Stimulated activated CD8-positive, alpha-beta memory T cell treated with anti-CD3 and anti-CD28 coated beads, Interleukin-15, amount 100 ng/mL, for 24 hours (primary cell): ENCODE measurements around the gene FLYWCH1.

Source experiments
- DNase-seq: peaks from one replicate; pipeline ENCODE4 v3.0.0-alpha.2; 2020; ENCODE audit warnings: low read depth

Gene FLYWCH1, protein sequence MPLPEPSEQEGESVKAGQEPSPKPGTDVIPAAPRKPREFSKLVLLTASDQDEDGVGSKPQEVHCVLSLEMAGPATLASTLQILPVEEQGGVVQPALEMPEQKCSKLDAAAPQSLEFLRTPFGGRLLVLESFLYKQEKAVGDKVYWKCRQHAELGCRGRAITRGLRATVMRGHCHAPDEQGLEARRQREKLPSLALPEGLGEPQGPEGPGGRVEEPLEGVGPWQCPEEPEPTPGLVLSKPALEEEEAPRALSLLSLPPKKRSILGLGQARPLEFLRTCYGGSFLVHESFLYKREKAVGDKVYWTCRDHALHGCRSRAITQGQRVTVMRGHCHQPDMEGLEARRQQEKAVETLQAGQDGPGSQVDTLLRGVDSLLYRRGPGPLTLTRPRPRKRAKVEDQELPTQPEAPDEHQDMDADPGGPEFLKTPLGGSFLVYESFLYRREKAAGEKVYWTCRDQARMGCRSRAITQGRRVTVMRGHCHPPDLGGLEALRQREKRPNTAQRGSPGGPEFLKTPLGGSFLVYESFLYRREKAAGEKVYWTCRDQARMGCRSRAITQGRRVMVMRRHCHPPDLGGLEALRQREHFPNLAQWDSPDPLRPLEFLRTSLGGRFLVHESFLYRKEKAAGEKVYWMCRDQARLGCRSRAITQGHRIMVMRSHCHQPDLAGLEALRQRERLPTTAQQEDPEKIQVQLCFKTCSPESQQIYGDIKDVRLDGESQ

DNA sequence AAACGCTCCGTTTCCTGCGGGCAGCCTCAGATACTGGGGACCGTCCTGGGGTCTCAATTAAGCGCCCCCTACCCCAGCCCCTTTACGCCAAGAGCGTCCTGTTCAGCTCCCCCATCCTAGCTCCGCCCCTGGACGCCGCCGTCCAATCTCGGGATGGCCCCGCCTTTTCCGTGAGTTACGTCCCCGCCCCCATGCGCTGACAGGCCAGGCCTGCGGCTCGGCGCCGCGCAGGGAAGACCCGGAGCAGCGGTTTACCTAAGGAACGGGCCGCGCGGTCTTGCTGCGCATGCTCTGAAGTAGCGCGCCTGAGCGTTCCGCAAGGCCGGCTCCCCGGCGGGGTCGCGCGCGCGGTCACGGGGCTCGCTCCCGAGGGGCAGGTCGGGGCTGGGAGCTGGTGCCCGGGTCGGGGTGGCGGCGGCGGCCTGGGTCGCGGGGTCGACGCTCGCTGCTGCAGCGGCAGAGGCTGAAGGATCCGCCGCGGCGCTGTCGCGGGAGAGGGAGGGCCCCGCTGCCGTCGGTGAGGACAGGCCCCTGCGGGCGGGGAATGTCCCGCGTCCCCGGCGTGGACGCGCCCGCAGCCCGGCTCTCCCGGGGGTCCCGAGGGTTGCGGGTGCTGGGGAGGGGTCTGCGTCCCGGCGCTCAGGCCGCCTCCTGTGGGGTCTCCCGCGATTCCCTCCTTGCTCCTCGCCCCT lies at the start of gene FLYWCH1:
TSS of gene FLYWCH1 (plus strand) at position 294 of the 692 bp plus-strand sequence. CDS start 17,755 bp downstream, outside the sequence.
- DNase-seq: peak; percentile 98

DNA sequence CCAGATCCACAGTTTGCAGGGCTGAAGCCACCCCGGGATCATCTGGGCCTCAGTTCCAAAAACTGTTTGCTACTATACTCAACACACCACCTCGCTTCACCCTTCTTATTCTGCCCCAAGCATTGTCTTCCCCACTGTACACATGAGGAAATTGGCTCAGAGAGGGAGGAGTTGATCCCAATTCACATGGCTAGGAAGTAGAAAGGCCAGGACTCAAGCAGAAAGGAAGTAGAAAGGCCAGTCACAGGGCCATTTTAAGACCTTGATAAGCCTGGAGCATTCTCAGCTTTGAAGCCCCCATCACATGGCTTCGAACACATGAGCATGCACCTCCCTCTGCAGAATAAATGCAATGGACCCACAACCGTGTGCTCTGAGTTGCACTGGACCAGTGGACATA lies 46.1 kb upstream of the FLYWCH1 start:
- DNase-seq: no peak

DNA sequence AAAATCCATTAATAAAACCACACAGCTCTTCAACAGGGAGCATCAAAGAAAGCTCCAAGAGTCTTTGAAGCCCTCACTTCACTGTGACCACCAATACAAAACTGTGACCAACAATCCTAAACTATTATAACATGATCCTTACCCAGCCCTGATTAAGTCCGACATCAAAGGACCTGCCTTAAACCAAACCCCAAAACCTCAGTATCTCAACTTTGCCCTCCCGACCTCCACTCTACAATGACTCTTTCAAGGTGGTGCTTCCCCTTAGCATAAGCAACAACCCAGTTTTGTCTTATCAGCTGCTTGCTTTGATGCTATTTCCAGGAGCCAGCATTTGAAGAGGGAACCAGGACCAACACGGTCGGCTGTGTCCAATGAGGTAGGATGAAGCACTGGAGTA lies 45.3 kb upstream of the FLYWCH1 start:
- no peak for DNase-seq

DNA sequence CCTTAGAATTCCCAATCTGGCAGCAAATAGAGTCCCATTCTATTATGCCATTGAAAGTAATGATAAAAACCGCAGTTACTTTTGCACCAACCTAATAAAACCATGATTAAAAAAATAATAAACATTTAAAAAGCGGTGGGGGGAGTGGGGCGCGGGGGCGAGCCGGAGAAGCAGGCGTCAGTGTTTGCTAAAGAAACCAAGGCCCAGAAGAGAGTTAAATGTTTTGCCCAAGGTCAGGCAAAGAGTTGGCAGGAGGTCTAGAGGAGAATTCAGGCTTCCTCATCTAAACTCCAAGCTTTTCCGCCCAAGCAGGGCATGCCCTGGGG lies 44.1 kb upstream of the FLYWCH1 start:
- DNase-seq: no peak

DNA sequence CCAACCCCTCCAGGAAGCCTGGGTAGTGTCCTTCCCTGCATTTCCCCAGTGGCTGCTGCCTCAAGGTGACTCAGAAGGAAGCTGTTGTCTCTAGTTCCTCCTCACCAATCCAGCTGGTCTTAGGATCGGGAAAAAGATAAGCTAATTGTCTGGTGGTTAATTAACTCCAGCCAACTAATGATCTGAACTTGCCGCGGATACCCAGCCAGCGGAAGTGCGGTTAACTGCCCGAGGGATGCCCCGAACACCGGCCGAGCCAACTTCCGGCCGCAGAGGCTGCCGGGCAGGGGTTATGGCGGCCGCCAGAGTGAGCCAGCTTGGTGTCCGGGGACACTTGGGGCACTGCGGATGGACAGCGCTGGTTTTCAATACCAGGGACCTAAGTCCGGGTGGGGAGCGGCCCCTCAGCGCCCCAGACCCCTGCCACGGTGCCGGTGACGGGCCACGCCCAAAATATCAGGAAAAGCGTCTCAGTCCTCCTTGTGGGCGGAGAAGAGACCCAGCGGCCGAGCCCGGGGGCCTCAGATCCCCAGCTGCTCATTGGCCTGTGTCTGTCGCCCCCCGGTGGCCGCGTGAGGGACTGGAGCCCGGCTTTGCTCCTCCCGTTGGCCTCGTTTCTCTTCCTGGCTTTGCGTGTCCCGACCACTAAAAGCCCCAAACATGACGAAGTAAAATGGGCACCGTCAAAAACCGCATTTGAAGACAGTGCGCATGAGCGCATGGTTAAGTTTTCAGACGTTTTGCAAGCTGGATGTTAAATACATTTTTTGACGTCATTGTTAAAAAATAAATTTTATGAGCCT lies 43.5 kb upstream of the FLYWCH1 start:
- peak; percentile 92 for DNase-seq

DNA sequence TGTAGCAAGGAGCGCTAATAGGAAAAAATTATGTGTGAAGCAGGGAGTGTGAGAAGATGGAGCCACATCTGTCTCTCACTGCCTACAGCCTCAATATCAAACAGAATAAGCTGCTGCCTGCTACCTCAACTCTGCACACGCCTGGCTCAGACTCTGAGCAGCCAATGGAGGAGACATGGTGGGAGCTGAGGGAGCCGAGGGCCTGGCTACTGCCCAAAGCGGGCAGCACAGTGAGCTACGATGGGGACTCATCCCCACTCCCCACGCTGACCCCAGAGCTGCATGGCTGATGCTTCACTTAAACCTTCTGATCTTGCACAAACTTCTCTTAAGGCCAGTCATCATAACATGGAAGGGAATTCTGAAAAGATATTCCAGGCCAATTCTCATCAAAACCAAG lies 39.8 kb upstream of the FLYWCH1 start:
- no peak for DNase-seq

DNA sequence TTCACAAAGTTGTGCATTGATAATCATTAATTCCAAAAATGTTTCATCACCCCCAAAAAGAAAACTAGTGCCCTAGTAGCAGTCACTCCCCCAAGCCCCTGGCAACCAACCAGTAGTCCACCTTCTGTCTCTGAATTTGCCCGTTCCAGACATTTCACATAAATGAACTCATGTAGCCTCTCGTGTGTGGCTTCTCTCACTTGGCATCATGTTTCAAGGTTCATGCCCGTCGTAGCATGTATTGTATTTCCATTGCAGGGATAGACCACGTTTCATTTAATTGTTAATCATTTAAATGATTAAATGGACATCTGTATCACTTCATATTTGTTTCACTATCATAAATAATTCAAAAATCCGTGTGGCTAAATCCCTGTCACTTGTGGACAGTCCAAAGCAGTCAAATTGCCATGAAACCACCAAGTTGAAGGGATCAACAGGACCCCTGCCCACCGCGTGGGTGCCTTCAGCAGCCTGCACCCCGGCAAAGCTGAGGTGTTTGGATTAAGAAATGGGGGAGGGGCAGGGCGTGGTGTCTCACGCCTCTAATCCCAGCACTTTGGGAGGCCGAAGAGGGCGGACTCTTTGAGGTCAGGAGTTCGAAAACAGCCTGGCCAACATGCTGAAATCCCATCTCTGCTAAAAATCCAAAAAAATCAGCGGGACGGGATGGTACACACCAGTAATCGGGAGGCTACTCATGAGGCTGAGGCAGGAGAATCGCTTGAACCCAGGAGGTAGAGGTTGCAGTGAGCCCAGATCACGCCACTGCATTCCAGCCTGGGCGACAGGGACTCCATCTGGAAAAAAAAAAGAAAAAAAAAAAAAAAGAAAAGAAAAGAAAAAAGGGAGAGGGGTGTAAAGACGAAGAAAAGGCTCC lies 37.5 kb upstream of the FLYWCH1 start:
- no peak for DNase-seq

DNA sequence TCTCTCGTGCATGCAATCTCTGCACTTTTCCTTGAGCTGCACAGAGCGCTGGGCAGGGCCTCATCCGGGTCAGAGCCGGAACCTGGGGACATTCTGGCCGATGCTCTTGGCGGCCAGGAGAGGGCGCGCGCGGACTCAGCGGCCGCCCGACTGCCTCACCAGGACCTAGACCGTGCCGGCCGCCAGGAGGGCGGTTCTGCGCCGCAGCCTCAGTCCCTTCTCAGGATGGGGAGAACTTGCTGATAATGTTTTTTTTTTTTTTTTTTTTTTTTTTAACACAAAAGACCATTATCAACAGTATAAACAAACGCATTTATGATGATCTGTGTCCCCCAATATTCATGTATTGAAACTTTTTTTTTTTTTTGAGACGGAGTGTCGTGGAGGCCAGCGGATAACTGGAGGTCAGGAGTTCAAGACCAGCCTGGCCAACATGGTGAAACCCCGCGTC lies 36.8 kb upstream of the FLYWCH1 start:
- peak; percentile 47 for DNase-seq

DNA sequence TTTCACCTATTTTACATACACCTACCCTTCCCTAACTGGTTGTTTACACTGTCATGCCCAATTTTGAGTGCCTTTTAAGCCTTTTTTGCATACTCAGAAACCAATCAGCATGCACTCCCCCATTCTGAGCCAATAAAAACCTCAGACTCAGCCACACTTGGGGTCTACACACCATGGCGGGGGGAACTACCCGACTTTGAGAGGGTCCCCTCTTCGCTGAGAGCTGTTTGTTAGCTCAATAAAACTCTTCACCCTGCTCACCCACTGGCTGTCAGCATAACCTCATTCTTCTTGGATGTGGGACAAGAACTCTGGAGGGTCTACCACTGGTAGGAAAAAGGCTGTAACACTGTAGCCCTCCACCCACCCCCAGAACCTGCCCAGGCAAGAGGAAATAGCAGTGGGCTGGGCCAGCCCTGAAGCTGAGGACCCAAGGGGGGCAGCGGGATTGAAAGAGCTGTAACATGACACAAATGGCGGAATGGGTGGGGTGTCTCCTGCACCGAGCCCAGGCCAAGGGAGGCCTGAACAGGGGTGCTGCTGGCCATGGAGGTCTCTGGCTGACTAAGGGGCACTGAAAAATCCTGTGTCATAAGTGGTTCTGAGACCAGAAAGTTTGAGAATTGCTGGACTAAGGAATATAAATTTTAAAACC lies 31.8 kb upstream of the FLYWCH1 start:
- DNase-seq: no peak

DNA sequence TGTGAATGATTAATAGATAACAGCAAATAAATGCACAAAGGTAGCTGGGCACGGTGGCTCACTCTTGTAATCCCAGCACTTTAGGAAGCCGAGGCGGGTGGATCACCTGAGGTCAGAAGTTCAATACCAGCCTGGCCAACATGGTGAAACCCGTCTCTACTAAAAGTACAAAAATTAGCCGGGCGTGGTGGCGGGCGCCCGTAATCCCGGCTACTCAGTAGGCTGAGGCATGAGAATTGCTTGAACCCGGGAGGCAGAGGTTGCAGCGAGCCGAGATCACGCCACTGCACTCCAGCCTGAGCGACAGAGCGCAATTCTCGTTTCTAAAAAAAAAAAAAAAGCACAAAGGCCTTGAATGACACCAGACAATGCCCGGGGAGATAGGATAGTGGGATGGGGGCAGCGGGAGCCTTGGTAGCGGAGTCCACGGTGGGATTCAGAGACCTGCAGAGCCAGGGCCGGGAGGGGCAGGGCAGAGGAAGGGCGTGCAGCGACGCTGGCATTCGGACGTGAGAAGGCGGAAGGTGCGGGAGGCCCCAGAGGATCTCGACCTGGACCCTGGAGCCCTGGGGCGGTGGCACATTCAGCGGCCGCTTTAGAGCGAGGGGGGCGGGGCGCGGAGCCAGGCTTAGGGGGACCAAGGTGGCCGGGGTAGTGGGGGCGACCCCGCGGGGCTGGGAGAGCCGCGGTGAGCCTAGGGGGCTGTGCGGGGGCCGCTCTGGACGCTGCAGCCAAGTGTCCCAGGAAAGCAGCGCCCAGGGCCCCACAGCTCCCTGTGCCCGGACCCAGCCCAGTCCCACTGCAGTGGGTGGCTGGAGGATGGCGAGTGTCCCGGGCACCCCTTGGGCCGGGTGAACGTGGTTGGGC lies 29.7 kb upstream of the FLYWCH1 start:
- peak; percentile 21 for DNase-seq

DNA sequence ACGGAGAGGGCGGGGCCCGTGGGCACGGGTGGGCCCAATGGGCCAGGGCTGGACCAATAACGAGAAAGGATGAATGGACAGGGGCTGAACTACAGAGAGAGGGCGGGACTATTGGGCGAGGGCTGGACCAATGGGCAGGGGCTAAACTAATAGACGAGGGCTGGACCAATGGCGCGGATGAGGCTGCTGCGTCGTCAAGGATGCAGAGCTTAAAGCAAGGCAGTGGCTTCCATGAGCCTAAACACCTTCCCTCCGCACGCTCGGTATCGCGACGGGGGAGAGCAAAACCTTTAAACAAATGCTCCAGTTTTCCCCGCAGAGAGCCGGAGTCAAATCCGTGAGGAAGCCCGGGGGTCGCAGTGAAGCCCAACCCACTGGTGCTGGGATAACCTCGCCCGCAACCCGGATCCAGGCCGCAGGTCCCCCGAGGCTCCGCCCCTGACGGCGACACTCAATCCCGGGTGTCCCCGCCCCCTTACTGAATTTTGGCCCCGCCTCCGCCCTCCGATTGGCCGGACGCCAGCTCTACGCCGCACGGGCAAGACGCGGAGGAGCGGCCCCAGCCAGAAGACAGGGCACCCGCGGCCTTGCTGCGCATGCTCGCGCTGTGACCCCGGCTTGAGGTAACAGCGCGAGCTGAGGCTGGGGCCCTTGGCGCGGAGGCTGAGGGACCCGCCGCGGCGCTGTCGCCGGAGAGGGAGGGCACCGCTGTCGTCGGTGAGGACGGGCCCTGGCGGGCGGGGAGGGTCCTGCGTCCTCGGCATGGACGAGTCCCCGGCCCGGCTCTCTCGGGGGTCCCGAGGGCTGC lies 28.9 kb upstream of the FLYWCH1 start, which contains the start of gene FLYWCH2:
TSS of gene FLYWCH2 (plus strand) at position 566 of the 808 bp plus-strand sequence. CDS start 13,235 bp downstream, outside the sequence.
- DNase-seq: peak; percentile 99

DNA sequence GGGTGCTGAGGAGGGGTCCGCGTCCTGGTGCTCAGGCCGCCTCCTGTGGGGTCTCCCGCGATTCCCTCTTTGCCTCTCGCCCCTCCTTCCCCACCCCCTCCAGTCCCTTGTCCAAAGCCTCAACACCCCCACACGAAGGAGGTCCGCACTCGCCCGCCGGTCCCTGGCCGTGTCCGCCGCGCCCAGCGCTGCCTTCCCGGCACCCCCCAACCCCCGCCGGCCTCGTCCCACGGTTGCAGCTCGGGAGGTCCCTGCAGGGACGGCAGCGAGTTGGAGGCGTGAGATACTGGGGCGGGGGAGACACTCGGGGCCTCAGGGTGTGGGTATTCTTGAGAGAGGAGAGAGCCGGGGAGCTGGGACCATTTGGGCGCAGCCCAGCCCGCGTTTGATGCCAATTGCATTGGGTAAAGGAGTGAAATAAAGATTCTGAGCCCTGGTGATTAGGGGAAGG lies 28.2 kb upstream of the FLYWCH1 start:
- DNase-seq: no peak

DNA sequence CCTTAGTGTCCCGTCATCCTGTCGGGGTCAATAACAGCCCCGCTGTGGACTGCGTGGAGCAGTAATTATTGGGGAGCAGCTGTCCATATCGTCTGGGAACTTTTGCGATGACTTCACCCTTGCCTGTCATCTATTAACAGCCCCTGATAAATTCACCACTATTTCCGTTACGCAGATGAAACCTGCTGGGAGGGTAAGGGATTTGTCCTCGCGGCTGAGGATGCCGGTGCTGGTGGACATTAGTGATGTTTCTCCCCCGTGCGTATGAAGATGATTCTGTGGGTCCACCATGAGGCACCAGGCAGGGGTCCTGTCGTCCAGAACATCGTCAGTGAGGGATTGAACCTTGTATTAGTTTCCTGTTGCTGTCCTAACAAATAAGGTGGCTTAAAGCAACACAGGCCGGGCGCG lies 27.7 kb upstream of the FLYWCH1 start:
- DNase-seq: no peak

DNA sequence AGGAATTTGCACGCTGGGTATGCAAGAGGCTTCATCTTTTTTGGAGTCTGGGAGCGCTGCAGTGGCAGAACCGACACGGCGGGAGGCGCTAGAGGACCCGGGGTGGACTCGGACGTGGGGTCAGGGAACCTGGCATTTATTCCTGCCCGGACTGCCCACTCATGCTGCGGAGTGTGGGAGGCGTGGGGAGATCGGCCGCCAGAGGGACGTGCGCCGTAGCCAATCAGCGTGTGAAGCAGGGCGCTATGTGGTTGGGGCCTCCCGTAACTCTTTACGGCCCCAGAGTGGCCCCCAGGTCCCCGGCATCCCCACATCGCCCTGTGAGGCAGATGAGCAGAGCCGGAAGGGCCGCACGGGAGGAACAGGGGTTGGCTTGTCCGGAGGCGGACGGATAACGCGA lies 17.5 kb upstream of the FLYWCH1 start:
- no peak for DNase-seq

DNA sequence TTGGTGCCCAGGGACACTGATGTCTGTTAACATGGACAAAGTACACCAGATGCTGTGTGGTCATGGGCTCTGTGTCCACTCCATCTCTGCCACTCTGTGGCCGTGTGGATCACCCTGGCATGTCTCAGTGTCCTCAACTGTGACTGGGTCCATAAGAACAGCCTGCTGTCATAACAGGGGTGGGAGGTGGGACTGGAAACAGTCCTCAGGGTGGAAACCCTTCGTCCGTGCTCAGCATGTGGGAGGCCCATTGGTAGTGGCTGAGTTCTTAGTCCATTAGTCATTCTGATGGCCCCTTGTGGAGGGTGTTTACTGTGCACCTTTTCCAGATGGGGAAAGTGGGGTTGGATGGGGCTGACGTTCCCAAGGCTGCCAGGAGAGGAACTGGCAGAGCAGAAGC lies 15.9 kb upstream of the FLYWCH1 start:
- DNase-seq: no peak

DNA sequence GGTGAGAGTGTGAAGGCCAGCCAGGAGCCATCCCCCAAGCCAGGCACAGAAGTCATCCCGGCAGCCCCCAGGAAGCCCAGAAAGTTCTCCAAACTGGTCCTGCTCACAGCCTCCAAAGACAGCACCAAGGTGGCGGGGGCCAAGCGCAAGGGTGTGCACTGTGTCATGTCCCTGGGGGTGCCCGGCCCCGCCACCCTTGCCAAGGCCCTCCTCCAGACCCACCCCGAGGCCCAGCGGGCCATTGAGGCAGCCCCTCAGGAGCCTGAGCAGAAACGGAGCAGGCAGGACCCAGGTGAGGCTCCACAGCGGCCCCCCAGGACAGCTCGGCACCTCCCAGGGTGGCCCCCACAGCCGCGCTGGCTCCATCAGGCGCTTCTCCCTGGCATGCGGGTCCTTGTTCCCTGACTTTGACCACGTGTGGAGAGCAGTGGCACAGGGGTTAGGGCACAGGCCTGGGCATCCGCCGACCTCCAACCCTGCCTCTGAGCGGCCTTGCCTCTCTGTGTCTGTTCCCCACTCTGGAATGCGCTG lies 15.2 kb upstream of the FLYWCH1 start:
- no peak for DNase-seq

DNA sequence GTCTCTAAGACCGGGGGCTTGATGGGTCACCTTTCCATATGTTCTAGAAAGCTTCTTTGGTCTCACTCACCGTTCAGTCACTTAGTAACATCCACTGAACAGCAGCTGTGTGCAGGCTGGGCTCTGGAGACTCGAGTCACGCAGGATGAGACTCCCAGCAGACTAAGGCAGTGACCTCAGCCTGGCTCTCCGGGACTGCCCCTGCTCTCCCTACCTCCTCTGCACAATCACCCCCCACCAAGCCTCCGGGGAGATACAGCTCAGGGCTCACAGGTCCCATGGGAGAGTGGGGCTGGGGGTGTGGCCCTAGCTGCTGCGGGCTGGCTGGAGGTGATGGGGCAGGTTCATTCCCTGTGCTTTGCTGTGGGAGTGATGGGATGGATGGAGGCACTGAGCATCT lies 14.6 kb upstream of the FLYWCH1 start:
- no peak for DNase-seq
